Fibroblast of peridontal ligament (primary cell): Measurements from ENCODE around the gene P2RX1.
A peak's percentile ranks its signal among the peaks of the same experiment; 100 is the strongest.

Experiments used
- DNase-seq: peaks from one replicate; pipeline ENCODE4 v3.0.0-alpha.2; 2010; ENCODE audit errors: extremely low read depth

Gene P2RX1

DNA sequence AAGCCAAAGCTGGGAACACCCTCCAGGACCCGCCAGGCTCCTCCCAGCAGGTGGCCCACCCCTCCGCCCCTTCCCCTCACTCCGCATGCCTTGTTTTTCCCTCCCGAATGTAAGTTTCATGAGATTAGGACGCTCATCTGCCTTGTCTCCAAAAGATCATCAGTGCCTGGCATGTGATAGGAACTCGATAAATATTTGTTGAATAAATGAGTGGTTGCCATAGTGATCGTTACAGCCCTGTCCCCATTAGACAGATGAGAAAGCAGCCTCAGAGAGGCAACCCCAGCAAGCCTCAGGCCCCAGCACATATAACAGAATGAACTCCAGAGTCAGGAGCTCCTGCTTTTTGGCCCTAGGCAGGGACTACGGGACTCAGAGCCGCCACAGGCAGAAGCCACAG, 28.5 kb downstream of the P2RX1 start:
- DNase-seq, result no peak

- DNase-seq, result no peak
These were observed 28.9 kb downstream of the P2RX1 start for GRCh38 chr17:3887394-3887793.

- DNase-seq, result no peak
These were observed 29.5 kb downstream of the P2RX1 start for GRCh38 chr17:3886776-3887175.

DNA sequence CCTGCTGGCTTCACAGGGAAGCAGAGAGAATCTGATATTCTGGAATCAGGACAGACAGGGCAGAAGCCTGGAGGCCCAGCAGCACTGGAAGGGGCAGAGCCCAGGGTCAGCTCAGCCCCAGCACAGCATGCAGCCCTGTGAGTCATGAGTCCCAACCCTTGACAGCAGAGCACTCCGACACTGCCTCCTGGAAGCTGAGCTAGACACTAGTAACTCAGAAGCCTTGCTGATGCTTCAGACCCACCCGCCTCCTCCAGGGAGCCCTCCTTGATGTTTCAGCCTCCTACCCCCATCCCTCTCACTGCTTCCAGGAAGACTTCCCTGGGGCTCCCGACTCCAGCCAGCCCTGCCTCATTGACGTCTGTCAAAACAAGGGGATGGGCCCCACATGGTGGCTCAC, 30.3 kb downstream of the P2RX1 start:
- DNase-seq, result peak; percentile 51

GRCh38 chr17:3885271-3885670, 31.0 kb downstream of the P2RX1 start:
- no peak for DNase-seq

- no peak for DNase-seq
These were observed 32.1 kb downstream of the P2RX1 start for GRCh38 chr17:3884188-3884587.

DNA sequence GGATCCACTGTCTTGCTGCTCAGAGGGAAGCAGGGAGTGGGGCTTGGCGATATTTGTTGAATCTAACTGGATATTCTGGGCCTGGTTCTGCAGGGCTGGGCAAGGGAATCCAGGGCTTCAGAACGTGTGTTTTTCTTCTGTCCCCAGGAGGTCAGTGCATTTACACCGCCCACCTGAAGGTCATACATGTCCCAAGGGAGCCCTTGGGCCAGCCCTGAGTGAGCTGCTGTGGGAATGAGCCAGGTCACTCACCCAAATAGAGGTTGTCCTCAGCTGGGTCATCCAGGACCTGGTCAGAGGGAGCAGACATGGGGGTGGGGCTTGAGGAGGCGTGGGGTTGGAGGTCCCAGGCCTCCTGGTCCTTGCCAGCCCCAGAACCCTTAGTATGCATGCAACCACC, 34.0 kb downstream of the P2RX1 start:
- DNase-seq, result no peak

- DNase-seq, result no peak
These were observed 35.3 kb downstream of the P2RX1 start for GRCh38 chr17:3880983-3881382.

GRCh38 chr17:3879591-3880417, 36.5 kb downstream of the P2RX1 start:
- DNase-seq, result no peak

- DNase-seq, result peak; percentile 75
These were observed 37.1 kb downstream of the P2RX1 start for GRCh38 chr17:3879186-3879585.

DNA sequence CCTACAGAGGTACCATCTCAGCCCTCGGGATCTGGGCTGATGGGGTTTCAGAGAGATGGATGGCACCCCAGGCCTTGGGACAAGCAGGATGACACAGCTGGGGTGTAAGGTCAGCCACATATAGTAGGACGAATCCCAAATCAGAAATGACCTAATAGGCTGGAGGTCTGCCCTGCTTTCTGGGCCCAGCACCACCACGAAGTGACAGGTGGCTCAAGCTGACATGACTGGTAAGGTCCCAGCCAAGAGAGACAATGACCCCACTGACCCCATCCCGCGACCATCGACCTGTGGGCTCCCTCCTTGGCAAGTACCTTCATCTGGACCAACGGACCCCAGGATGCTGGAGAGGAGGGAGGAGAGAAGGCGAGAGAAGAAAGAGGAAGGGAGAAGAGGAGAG, 39.0 kb downstream of the P2RX1 start:
- no peak for DNase-seq

DNA sequence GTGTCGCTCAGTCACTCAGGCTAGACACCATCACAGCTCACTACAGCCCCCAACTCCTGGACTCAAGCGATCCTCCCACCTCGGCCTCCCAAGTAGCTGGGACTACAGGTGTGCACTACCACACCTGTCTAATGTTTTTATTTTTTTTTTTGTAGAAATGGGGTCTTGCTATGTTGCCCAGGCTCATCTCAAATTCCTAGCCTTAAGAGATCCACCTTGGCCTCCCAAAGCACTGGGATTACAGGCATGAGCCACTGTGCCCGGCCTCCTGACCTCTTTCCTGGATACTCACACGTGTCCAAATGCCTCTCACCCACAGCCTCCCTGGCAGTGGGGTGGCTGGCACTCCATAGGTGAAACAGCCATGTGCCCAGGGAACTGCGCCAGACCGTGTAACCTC, 40.9 kb downstream of the P2RX1 start:
- DNase-seq, result no peak

- no peak for DNase-seq
These were observed 42.4 kb downstream of the P2RX1 start for GRCh38 chr17:3873862-3874261.

GRCh38 chr17:3870871-3871306, 45.4 kb downstream of the P2RX1 start:
- DNase-seq, result no peak

DNA sequence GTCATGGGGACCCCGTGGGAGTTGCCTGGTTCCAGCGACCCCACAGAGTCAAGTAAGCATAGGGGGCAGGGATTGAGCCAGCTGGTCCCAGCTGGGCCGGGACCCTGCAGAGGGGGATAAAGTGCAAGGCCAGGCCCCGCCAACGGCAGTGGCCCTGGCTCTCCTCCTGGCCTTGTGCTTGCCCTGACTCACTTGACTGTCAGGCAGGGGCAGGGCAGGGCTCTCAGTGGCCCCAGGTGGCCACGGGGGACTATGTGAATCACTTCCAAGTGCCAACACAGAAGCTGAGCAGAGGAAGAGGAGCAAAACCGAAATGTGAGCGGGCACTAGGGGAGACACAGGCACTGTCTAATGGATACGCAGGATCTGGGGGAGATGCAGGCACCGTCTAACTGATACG, 48.7 kb downstream of the P2RX1 start:
- DNase-seq, result no peak

DNA sequence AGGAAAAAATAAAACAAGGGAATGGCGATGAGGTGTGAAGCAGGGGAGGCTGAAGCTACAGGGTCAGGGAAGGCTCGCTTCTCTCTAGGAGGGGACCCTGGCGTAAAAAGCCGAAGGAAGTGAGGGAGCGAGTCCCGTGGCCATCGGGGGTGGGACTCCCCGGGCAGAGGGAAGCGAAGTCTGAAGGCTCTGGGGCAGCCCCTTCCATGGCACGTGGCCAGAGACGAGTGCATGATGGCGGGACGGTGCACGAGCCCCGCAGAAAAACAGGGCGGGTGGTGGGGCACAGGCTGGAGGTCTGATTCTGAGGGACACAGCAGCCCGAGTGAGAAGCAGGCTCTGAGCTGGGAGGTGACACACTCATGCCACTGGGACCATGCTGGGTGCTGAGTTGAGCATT, 49.2 kb downstream of the P2RX1 start:
- no peak for DNase-seq

DNA sequence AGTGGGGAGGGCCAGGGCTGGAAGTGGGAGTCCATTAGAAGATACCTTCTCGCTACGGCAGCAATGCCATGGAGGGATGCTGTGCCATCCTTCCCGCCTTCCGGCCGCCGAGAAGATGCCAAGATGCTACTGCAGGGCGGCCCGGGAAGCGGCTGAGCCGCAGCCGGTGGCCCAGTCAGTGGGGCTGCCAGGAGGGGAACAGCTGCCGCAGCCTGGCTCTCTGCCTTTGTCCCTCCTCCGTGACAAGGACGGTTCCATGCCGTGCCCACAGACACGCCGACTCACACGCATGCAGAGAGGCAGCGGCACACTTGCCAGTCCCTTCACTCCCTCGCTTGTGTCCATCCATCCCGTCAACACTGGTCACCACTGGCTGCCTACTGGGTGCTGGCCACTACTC, 50.0 kb downstream of the P2RX1 start:
- no peak for DNase-seq

GRCh38 chr17:3865176-3865575, 51.1 kb downstream of the P2RX1 start:
- DNase-seq, result peak; percentile 24

- DNase-seq, result no peak
These were observed 51.7 kb downstream of the P2RX1 start for GRCh38 chr17:3864534-3864933.

DNA sequence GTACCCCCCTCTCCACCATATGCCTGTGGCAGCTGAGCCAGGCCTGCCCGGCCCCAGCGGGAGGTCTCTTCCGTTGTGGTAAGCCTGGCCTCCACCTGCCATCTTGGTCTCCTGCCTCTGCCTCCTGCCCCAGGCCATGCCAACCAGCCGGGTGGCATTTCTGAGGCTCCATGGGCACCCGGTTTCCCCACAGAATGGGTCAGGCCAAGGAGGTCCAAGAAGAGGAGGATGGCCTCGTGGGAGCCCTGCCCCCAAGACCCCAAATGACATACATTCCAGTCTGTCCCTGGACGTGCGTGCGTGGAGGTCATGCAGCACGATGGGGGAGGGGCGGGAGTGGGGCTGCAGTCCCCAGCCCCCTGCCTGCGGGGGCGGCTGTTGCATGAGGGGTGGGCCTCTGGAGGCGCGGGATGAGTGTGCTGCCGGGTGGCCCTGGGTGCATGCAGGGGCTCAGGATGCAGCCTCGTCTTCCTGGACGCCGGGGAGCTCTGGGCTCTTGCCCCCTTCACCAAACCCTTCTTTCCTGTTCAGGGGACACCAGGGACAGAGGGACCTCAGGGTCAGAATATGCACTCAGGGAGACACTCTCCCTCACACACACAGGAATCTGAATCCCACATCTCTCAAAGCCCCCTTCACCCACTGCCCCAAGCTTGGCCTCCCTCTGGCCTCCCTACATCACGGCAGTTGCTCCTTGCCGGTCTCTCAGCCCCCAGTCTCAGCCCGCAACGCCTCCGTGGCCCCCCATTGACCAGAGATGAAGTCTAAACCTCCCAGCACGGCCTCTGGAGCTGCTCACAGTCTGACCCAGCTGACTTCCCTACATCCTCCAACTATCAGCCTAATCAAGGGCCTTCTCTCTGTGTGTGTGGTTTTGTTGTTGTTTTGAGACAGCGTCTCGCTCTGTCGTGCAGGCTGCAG, 54.2 kb downstream of the P2RX1 start:
- no peak for DNase-seq

DNA sequence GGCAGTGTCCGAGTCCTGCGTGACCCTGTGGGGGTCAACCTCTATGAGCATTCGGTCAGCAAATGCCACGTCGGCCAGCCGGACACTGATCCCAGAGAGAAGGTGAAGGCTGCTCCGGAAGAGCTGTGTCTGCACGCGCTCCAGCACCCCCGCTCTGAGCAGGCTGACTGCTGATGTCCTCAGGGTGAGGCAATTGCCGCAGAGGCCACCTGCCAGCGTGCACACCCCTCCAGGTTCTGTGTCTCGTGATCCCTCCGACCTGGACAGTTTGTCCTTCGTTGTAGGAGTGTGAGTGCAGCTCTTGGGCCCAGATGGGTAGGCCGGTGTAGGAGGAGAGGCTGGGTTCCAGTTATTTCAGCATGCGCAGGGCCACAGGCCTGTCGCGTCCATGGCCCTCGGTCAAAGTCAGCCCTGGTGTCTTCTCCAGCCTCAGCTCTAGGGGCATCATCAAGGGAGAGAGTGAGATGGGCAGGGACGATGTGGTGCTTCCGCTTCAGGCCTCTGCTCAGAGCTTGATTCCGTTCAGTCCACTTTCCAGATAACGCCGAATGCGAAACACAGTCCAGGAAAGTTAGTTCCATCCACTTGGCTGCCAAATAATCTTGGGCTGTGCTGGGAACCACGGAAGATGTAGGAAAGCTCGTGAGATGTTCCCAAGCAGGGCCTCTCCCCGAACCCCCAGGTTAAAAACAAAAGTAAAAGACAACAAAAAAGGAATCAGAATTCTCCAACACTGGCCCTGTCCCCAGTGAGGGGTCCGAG, 55.1 kb downstream of the P2RX1 start:
- no peak for DNase-seq

DNA sequence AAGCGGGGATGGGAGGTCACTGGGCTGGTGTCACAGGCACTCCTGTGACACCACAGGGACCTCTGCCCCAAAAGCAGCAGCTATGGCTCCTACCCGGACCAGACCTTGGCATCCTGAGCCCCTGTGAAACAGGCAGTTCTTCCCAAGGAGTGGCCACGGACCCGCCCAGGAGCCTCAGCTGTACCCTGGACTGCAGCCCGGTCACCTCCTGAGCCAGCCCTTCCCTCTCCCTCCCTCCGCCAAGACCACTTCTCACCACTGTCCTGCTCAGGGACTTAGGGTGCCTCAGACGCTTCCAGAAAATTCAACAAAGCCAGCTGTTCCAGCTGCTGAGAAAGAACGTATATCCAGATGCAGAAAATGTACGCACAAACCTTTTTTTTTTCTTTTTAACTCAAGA, 56.3 kb downstream of the P2RX1 start:
- DNase-seq, result no peak
